HG02943 (cell line): ENCODE results near the gene IRF4.
"Not testable (repeated sequence)": the region's sequence is repeated elsewhere in the genome, so short reads cannot be mapped to it uniquely, and the experiment has no call there.

Source experiments
- ATAC-seq: cut with Tn5 transposase; IDR thresholded peaks from one replicate; pipeline ENCODE4 v1.9.1; 2021; ENCODE audit warnings: mild to moderate bottlenecking, low read depth, moderate library complexity; ENCODE audit not compliant: unreplicated experiment

The IRF4 gene

GRCh38 chr6:364609-365540 is 26.7 kb upstream of the IRF4 start:
- ATAC-seq, result no peak

GRCh38 chr6:365835-366234 is 25.7 kb upstream of the IRF4 start:
- ATAC-seq, result no peak

GRCh38 chr6:366389-367297 is 24.9 kb upstream of the IRF4 start:
- no peak for ATAC-seq

- no peak for ATAC-seq
Measured at GRCh38 chr6:367298-367794, 24.2 kb upstream of the IRF4 start.

GRCh38 chr6:367891-368630 is 23.5 kb upstream of the IRF4 start:
- no peak for ATAC-seq

- no peak for ATAC-seq
Measured at GRCh38 chr6:369559-370431, 21.8 kb upstream of the IRF4 start.

- no peak for ATAC-seq
Measured at GRCh38 chr6:370555-370954, 21.0 kb upstream of the IRF4 start.

GRCh38 chr6:371851-372250 is 19.7 kb upstream of the IRF4 start:
- ATAC-seq, result not testable (repeated sequence)

- no peak for ATAC-seq
Measured at GRCh38 chr6:372336-372911, 19.1 kb upstream of the IRF4 start.

GRCh38 chr6:373031-373430 is 18.5 kb upstream of the IRF4 start:
- no peak for ATAC-seq

GRCh38 chr6:373773-374724 is 17.5 kb upstream of the IRF4 start:
- no peak for ATAC-seq

- no peak for ATAC-seq
Measured at GRCh38 chr6:374956-375355, 16.6 kb upstream of the IRF4 start.

GRCh38 chr6:376827-377640 is 14.5 kb upstream of the IRF4 start:
- no peak for ATAC-seq

GRCh38 chr6:377641-378020 is 13.9 kb upstream of the IRF4 start:
- ATAC-seq, result not testable (repeated sequence)

- ATAC-seq, result no peak
Measured at GRCh38 chr6:378090-378957, 13.2 kb upstream of the IRF4 start.

- ATAC-seq, result no peak
Measured at GRCh38 chr6:378958-379409, 12.6 kb upstream of the IRF4 start.
